D721Med (cell line): Measurements from ENCODE around the gene SCRN2.

Source experiments
- DNase-seq: peaks from one replicate; pipeline ENCODE4 v3.0.0; 2011; ENCODE audit warnings: low spot score; ENCODE audit not compliant: insufficient read length
- FAIRE-seq: peaks from 2 replicates; lab custom pipeline; 2011; peaks lifted over from hg19 to GRCh38; lab: Jason Lieb, UNC
- CTCF ChIP-seq: IDR thresholded peaks from 2 replicates; pipeline ENCODE4 v1.5.1; 2012; ENCODE audit warnings: mild to moderate bottlenecking, control low read depth; ENCODE audit not compliant: insufficient read depth; ENCODE audit errors: missing control alignments

Gene SCRN2

GRCh38 chr17:47830396-47831002 is 10.6 kb downstream of the SCRN2 start:
- DNase-seq: no peak
- no peak for FAIRE-seq
- no peak for TF ChIP-seq CTCF

DNA sequence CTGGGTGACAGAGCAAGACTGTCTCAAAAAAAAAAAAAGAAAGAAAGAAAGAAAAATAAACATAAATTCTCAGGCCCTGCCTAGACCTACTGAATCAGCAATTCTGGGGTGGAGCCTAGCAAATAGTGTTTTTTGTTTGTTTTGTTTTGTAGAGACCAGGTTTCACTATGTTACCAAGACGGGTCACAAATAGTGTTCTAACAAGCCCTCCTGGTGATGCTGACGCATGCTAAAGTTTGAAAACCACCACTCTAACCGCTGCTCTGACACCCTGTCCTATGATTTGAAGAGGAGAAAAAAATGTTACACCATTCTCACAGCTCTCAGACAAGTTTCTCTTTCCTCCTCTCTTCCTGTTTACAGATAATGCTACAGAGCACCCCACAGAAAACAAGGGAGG is 11.2 kb downstream of the SCRN2 start:
- TF ChIP-seq CTCF: no peak
- FAIRE-seq (no peak), DNase-seq (no peak)

GRCh38 chr17:47823519-47823918 is 17.6 kb downstream of the SCRN2 start:
- TF ChIP-seq CTCF: no peak
- DNase-seq (no peak), FAIRE-seq (no peak)

DNA sequence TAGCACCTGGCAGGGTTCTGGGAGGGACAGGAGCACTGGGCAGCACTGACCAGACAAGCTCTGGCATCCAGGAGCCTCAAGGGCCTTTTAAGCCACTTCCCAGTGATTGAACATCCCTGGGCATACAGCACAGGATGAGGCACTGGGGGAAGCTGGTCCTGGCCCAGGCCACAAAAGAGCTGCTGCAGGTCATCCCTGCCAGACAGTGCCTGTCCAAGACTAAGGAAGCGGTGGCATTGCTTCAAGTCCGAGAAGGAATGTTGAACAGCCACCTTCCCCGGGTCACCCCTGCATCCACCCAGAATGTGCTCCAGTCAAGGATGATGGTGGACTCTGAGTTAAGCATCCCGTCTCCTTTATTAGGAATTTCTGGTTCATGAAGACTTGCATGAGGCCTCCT is 18.3 kb downstream of the SCRN2 start:
- FAIRE-seq (no peak), DNase-seq (no peak)
- TF ChIP-seq CTCF: no peak

- FAIRE-seq: no peak
- DNase-seq: peak; percentile 95
- peak; percentile 64 for TF ChIP-seq CTCF
Measured at GRCh38 chr17:47821424-47822391, 19.4 kb downstream of the SCRN2 start, which contains the start of gene OSBPL7. Gene OSBPL7, minus strand, starts transcription at chr17:47821794. Its CDS starts 1,516 bp downstream, at chr17:47820278.

DNA sequence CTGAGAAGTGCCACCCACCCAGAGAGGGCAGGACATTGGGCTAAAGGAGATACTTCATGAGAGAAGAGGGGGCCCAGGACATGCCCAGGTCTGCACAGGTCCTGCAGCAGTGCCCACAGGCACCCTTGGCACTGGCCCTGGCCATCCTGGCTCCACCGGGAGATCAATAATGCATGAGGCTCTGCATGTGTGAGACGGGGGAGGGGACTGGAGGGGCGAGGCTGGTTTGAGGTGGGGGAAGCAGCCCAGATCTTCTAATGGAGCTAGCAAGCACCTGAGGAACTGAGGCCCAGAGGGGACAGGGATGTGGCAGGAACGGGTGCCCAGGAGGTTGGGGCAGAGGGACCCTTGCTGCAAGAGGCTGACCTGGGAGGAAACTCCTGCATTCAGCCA is 20.0 kb downstream of the SCRN2 start:
- DNase-seq (no peak), FAIRE-seq (no peak)
- TF ChIP-seq CTCF: no peak
